ENCODE measurements around the gene NQO2.
A peak's percentile ranks its signal among the peaks of the same experiment; 100 is the strongest.
"Not testable (repeated sequence)": the region's sequence is repeated elsewhere in the genome, so short reads cannot be mapped to it uniquely, and the experiment has no call there.

The NQO2 gene

GRCh38 chr6:2988426-2989331, 11.0 kb upstream of the NQO2 start:
- DNase-seq (ENCODE audit: low read depth in 1 of 2, low spot score in 1 of 2): peak; percentile 63 to 67

- peak; percentile 26 to 47 for DNase-seq (ENCODE audit: low read depth in 1 of 2, low spot score in 1 of 2)
Observed at GRCh38 chr6:2989332-2990247, 10.1 kb upstream of the NQO2 start.

GRCh38 chr6:2990248-2990931, 9.3 kb upstream of the NQO2 start:
- no peak for DNase-seq (ENCODE audit: low read depth in 1 of 2, low spot score in 1 of 2)

GRCh38 chr6:2990932-2991506, 8.7 kb upstream of the NQO2 start:
- no peak for DNase-seq (ENCODE audit: low read depth in 1 of 2, low spot score in 1 of 2)

- no peak for DNase-seq (ENCODE audit: low read depth in 1 of 2, low spot score in 1 of 2)
Observed at GRCh38 chr6:2992330-2992979, 7.2 kb upstream of the NQO2 start.

DNA sequence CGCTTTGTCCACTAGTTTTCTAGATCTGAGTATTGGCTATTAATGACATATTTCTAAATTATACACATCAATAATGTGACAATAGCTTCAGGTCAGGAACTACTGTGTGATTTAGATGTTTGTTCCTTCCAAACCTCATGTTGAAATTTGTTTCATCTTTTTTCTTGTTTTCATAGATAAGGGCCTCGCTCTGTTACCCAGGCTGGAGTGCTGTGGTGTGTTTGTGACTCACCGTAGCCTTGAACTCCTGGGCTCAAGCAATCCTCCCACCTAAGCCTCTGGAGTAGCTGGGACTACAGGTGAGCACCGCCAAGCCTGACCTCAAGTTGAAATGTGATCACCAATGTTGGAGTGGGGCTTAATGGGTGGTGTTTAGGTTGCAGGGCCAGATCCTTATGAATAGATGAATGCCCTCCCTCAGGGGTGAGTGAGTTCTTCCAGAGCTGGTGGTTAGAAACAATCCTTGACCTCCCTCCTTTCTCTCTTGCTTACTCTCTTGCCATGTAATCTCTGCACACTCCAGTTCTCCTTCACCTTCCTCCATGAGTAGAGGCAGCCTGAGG, 5.9 kb upstream of the NQO2 start:
- no peak for DNase-seq (ENCODE audit: low read depth in 1 of 2, low spot score in 1 of 2)

- DNase-seq (ENCODE audit: low read depth in 1 of 2, low spot score in 1 of 2): peak in 1 of 2 donors; percentile 33
Observed at GRCh38 chr6:2998249-2998997, 1.3 kb upstream of the NQO2 start.

GRCh38 chr6:2998998-2999617, 586 bp upstream of the NQO2 start:
- DNase-seq (ENCODE audit: low read depth in 1 of 2, low spot score in 1 of 2): no peak

- DNase-seq (ENCODE audit: low read depth in 1 of 2, low spot score in 1 of 2): no peak
Observed at GRCh38 chr6:3001146-3001772, 1.6 kb downstream of the NQO2 start.

- no peak for DNase-seq (ENCODE audit: low read depth in 1 of 2, low spot score in 1 of 2)
Observed at GRCh38 chr6:3001773-3002293, 2.1 kb downstream of the NQO2 start.

GRCh38 chr6:3003226-3003625, 3.5 kb downstream of the NQO2 start:
- DNase-seq (ENCODE audit: low read depth in 1 of 2, low spot score in 1 of 2): not testable (repeated sequence)

- DNase-seq (ENCODE audit: low read depth in 1 of 2, low spot score in 1 of 2): no peak
Observed at GRCh38 chr6:3005077-3005476, 5.4 kb downstream of the NQO2 start.

- DNase-seq (ENCODE audit: low read depth in 1 of 2, low spot score in 1 of 2): no peak
Observed at GRCh38 chr6:3005874-3006273, 6.2 kb downstream of the NQO2 start.

GRCh38 chr6:3006476-3006875, 6.8 kb downstream of the NQO2 start:
- DNase-seq (ENCODE audit: low read depth in 1 of 2, low spot score in 1 of 2): no peak

DNA sequence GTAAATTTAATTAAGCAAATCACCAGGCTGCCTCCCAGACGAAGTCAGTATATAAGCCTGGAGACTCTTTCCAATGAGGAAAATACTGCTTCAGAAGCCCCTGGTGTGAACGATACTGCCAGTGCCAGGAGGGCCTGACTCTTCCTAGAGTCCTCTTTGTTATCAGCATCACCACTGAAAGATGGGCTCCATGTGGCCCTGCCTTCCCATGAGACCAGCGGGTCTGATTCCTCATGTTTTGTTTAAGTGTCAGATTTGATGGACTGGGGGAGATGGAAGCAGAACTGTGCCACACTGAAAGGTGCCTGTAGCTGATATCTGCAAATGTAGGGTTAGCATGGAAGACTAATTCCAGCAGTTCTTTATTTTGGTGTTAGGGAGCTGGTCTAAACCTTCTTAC, 7.9 kb downstream of the NQO2 start:
- DNase-seq (ENCODE audit: low read depth in 1 of 2, low spot score in 1 of 2): no peak

- DNase-seq (ENCODE audit: low read depth in 1 of 2, low spot score in 1 of 2): not testable (repeated sequence)
Observed at GRCh38 chr6:3008712-3009265, 9.1 kb downstream of the NQO2 start.

DNA sequence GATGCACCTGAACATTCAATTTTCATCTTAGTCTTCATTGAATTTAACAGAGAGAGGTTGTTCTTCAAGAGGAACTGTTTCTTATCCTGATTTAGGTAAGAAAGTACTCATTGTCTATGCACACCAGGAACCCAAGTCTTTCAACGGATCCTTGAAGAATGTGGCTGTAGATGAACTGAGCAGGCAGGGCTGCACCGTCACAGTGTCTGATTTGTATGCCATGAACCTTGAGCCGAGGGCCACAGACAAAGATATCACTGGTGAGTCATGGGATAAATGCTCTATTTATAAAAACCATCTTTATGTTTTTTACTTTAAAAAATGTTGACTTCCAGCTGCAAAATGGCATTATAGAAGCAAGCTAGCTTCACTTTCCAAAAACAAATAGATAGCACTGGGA, 10.2 kb downstream of the NQO2 start:
- no peak for DNase-seq (ENCODE audit: low read depth in 1 of 2, low spot score in 1 of 2)

GRCh38 chr6:3011158-3011557, 11.5 kb downstream of the NQO2 start:
- DNase-seq (ENCODE audit: low read depth in 1 of 2, low spot score in 1 of 2): no peak

Measured in stimulated activated CD4-positive, alpha-beta T cell treated with anti-CD3 and anti-CD28 coated beads, Interleukin-15, amount 100 ng/mL, for 1 hour (primary cell).